PC-3 (cell line): ENCODE data around the gene RAB1A. TPM values are rescaled to one million over a fixed set of nuclear protein-coding genes. Genes with fewer than 3 reads are reported as not detected.
"Not testable (repeated sequence)": the region's sequence is repeated elsewhere in the genome, so short reads cannot be mapped to it uniquely, and the experiment has no call there.

Source experiments
- ATAC-seq: fragments of 200-7000 bp; cut with Tn5 transposase; 2 replicates; pipeline ENCODE4 v1.9.1; 2020; ENCODE audit warnings: mild to moderate bottlenecking, moderate library complexity
- BruUV-seq: library from RNA; stranded (reverse); fragments of 400-500 nt; replicated peaks from 2 replicates; lab custom pipeline; 2021; lab: Mats Ljungman, UMichigan
- CTCF ChIA-PET: fragments of 300-600 bp; sonication (Branson Sonifier 250); formaldehyde crosslinking; loops from one replicate; lab custom pipeline; 2022; ENCODE audit warnings: antibody characterized with exemption; lab: Charles Lee
- POLR2A ChIA-PET: fragments of 300-600 bp; sonication (Branson Sonifier 250); formaldehyde crosslinking; loops from one replicate; lab custom pipeline; 2022; ENCODE audit warnings: antibody characterized with exemption; ENCODE audit not compliant: unreplicated experiment; lab: Charles Lee
- DNase-seq: peaks from one replicate; pipeline ENCODE4 v3.0.0-alpha.2; 2015
- H2AFZ ChIP-seq: fragments of 300-600 bp; sonication (generic); 2 replicates; pipeline ENCODE4 v1.6.0; 2016; ENCODE audit warnings: antibody characterized with exemption, low read length
- H3F3A ChIP-seq: fragments of 300-600 bp; sonication (generic); one replicate; pipeline ENCODE4 v1.6.0; 2017; ENCODE audit warnings: antibody characterized with exemption, low read length, control low read depth, mild to moderate bottlenecking; ENCODE audit not compliant: unreplicated experiment
- H3K27ac ChIP-seq: fragments of 300-600 bp; sonication (generic); 2 replicates; pipeline ENCODE4 v1.5.1; 2016; ENCODE audit warnings: mild to moderate bottlenecking, low read length
- H3K27me3 ChIP-seq: fragments of 300-600 bp; sonication (generic); 2 replicates; pipeline ENCODE4 v1.6.1; 2016; ENCODE audit warnings: low read length, mixed read lengths
- H3K36me3 ChIP-seq: fragments of 300-600 bp; sonication (generic); 2 replicates; pipeline ENCODE4 v1.6.1; 2016; ENCODE audit warnings: low read depth, mixed run types, low read length, mixed read lengths
- H3K4me1 ChIP-seq: fragments of 300-600 bp; sonication (generic); 2 replicates; pipeline ENCODE4 v1.5.1; 2016; ENCODE audit warnings: low read length; ENCODE audit not compliant: insufficient read depth
- H3K4me2 ChIP-seq: fragments of 300-600 bp; sonication (generic); 2 replicates; pipeline ENCODE4 v1.6.0; 2016; ENCODE audit warnings: low read length
- H3K4me3 ChIP-seq: fragments of 300-600 bp; sonication (generic); 2 replicates; pipeline ENCODE4 v1.5.1; 2016; ENCODE audit warnings: mild to moderate bottlenecking, low read length, mixed read lengths
- H3K79me2 ChIP-seq: fragments of 300-600 bp; sonication (generic); 2 replicates; pipeline ENCODE4 v1.6.1; 2017; ENCODE audit warnings: low read length, mixed read lengths
- H3K9ac ChIP-seq: fragments of 300-600 bp; sonication (generic); 2 replicates; pipeline ENCODE4 v1.6.0; 2016; ENCODE audit warnings: mild to moderate bottlenecking, low read length
- H3K9me2 ChIP-seq: fragments of 300-600 bp; sonication (generic); replicated peaks from 2 replicates; pipeline ENCODE4 v1.6.1; 2016; ENCODE audit warnings: mixed run types, low read length, mixed read lengths
- H3K9me3 ChIP-seq: fragments of 300-600 bp; sonication (generic); 2 replicates; pipeline ENCODE4 v1.6.1; 2016; ENCODE audit warnings: low read length, mixed read lengths
- H4K20me1 ChIP-seq: fragments of 300-600 bp; sonication (generic); 2 replicates; pipeline ENCODE4 v1.6.1; 2016; ENCODE audit warnings: low read length, mixed read lengths
- CTCF ChIP-seq: fragments of 300-600 bp; sonication (generic); conservative IDR thresholded peaks from 2 replicates; pipeline ENCODE4 v1.5.1; 2017; ENCODE audit warnings: antibody characterized with exemption, low read depth, mild to moderate bottlenecking, low read length
- EZH2 ChIP-seq: fragments of 300-600 bp; sonication (generic); IDR thresholded peaks from one replicate; pipeline ENCODE4 v1.6.1; 2017; ENCODE audit warnings: antibody characterized with exemption, mild to moderate bottlenecking, low read length; ENCODE audit not compliant: unreplicated experiment
- EZH2phosphoT487 ChIP-seq: fragments of 300-600 bp; sonication (generic); IDR thresholded peaks from 2 replicates; pipeline ENCODE4 v1.6.1; 2018; ENCODE audit warnings: mild to moderate bottlenecking, antibody characterized with exemption, low read length, borderline replicate concordance
- intact Hi-C: fragments of 100-400 bp; cut with micrococcal nuclease; formaldehyde crosslinking; loops from 2 replicates; pipeline ENCODE4 v1.9.0; 2023
- total RNA-seq: library from RNA; depleted of rRNA; stranded (reverse); fragments of >200 nt; gene quantifications from 2 replicates; pipeline ENCODE4 v1.2.3, GENCODE V29; 2014

The RAB1A gene
- total RNA-seq, 1 experiment from 2014 or later, result 96.9 TPM

- TF ChIP-seq CTCF (no peak), EZH2 (no peak), EZH2phosphoT487 (no peak)
- H2AFZ ChIP-seq, result no peak overlapping the region
- no peaks in the 10 kb centered on the region for H3F3A ChIP-seq
- POLR2A ChIA-PET, result no interaction called here
- intact Hi-C loops, result no loop called here
- BruUV-seq, result no TSS peak
- CTCF ChIA-PET, result interaction anchor here (0.6 to 0.7 kb wide), 2 partner anchors 12 to 241 kb away, joined by 3 read pairs; no protein-coding TSS in a partner anchor
- no peak for DNase-seq
- no peaks in the 10 kb centered on the region for H3K79me2 ChIP-seq
- H3K4me3 ChIP-seq, result no peak overlapping the region
- H3K9me3 ChIP-seq, result no peaks in the 10 kb centered on the region
- H3K36me3 ChIP-seq, result no peaks in the 10 kb centered on the region
- H3K27me3 ChIP-seq, result no peaks in the 10 kb centered on the region
- no peak overlapping the region for H3K9ac ChIP-seq
- no peaks in the 10 kb centered on the region for H4K20me1 ChIP-seq
- no peaks in the 10 kb centered on the region for H3K9me2 ChIP-seq
- H3K4me1 ChIP-seq, result peaks cover 23% of the 10 kb centered on the region
- no peak for ATAC-seq
- H3K4me2 ChIP-seq, result no peak overlapping the region
- H3K27ac ChIP-seq, result no peak overlapping the region
These were observed 28.7 kb upstream of the RAB1A start for GRCh38 chr2:65158557-65158956.

- H3K4me2 ChIP-seq, intact Hi-C loops, H3K36me3 ChIP-seq, H3K9me3 ChIP-seq, ATAC-seq, H3F3A ChIP-seq, H3K9me2 ChIP-seq, DNase-seq, H3K27ac ChIP-seq, POLR2A ChIA-PET, H3K79me2 ChIP-seq, H2AFZ ChIP-seq, H3K27me3 ChIP-seq, H4K20me1 ChIP-seq, BruUV-seq, H3K9ac ChIP-seq, H3K4me3 ChIP-seq: not testable (repeated sequence)
- CTCF ChIA-PET, result interaction anchor here (0.6 kb wide), 1 partner anchor 13 kb away, joined by 3 read pairs; no protein-coding TSS in a partner anchor
- H3K4me1 ChIP-seq, result peaks cover 19% of the 10 kb centered on the region
These were observed 27.9 kb upstream of the RAB1A start for GRCh38 chr2:65157856-65158255.

- H4K20me1 ChIP-seq, result no peaks in the 10 kb centered on the region
- TF ChIP-seq EZH2phosphoT487 (no peak), CTCF (no peak), EZH2 (no peak)
- no peak overlapping the region for H3K4me3 ChIP-seq
- no peaks in the 10 kb centered on the region for H3K79me2 ChIP-seq
- no peak overlapping the region for H3K27ac ChIP-seq
- no TSS peak for BruUV-seq
- no peaks in the 10 kb centered on the region for H3K36me3 ChIP-seq
- POLR2A ChIA-PET, result no interaction called here
- no peak overlapping the region for H3K9ac ChIP-seq
- no peak for DNase-seq
- intact Hi-C loops, result no loop called here
- no peak overlapping the region for H3K4me2 ChIP-seq
- H3K9me3 ChIP-seq, result no peaks in the 10 kb centered on the region
- no peaks in the 10 kb centered on the region for H3K9me2 ChIP-seq
- CTCF ChIA-PET, result interaction anchor here (0.6 kb wide), 1 partner anchor 201 kb away, joined by 7 read pairs; no protein-coding TSS in a partner anchor
- no peaks in the 10 kb centered on the region for H3F3A ChIP-seq
- H3K27me3 ChIP-seq, result no peaks in the 10 kb centered on the region
- no peak overlapping the region for H2AFZ ChIP-seq
- H3K4me1 ChIP-seq, result peaks cover 8% of the 10 kb centered on the region
- no peak for ATAC-seq
These were observed 26.1 kb upstream of the RAB1A start for GRCh38 chr2:65156041-65156440.
